ENCODE data around the gene RPS17. TPM values are rescaled to one million over a fixed set of nuclear protein-coding genes. Genes with fewer than 3 reads are reported as not detected.

The RPS17 gene
- total RNA-seq, 2 donors from 2014 or later, result 1,059 to 1,806 TPM

GRCh38 chr15:82533801-82534200, 6.5 kb downstream of the RPS17 start:
- no peak for DNase-seq (ENCODE audit: low spot score)
- Histone ChIP-seq H3K36me3 (peaks cover 50% of the 10 kb centered on the region), H3K4me3 (no peak overlapping the region), H3K9me3 (no peaks in the 10 kb centered on the region), H3K27ac (no peak overlapping the region), H3K4me1 (peaks cover 0 to 15% of the 10 kb centered on the region in 2 donors), H3K27me3 (no peaks in the 10 kb centered on the region)
- TF ChIP-seq CTCF (IDR thresholded peaks at IDR 0.05), result no peak

- peaks cover 42% of the 10 kb centered on the region for H3K36me3 ChIP-seq
- H3K27me3 ChIP-seq, result no peaks in the 10 kb centered on the region
- no peak overlapping the region for H3K4me3 ChIP-seq
- no peaks in the 10 kb centered on the region for H3K9me3 ChIP-seq
- no peak overlapping the region for H3K27ac ChIP-seq
- TF ChIP-seq CTCF (IDR thresholded peaks at IDR 0.05), result no peak
- peaks cover 0 to 8% of the 10 kb centered on the region in 2 donors for H3K4me1 ChIP-seq
- DNase-seq (ENCODE audit: low spot score), result no peak
Measured at GRCh38 chr15:82532991-82533481, 7.2 kb downstream of the RPS17 start.

GRCh38 chr15:82532383-82532990, 7.8 kb downstream of the RPS17 start:
- TF ChIP-seq CTCF (IDR thresholded peaks at IDR 0.05), result no peak
- Histone ChIP-seq H3K27me3 (no peaks in the 10 kb centered on the region), H3K4me3 (no peak overlapping the region), H3K36me3 (peaks cover 37% of the 10 kb centered on the region), H3K9me3 (no peaks in the 10 kb centered on the region), H3K4me1 (peaks cover 0 to 5% of the 10 kb centered on the region in 2 donors), H3K27ac (no peak overlapping the region)
- DNase-seq (ENCODE audit: low spot score), result no peak

- Histone ChIP-seq H3K27me3 (no peaks in the 10 kb centered on the region), H3K4me3 (no peak overlapping the region), H3K27ac (no peak overlapping the region), H3K4me1 (peaks cover 0 to 5% of the 10 kb centered on the region in 2 donors), H3K9me3 (no peaks in the 10 kb centered on the region), H3K36me3 (peaks cover 34% of the 10 kb centered on the region)
- no peak for DNase-seq (ENCODE audit: low spot score)
- TF ChIP-seq CTCF (IDR thresholded peaks at IDR 0.05), result no peak
Measured at GRCh38 chr15:82531496-82532382, 8.5 kb downstream of the RPS17 start.

GRCh38 chr15:82530606-82531379, 9.5 kb downstream of the RPS17 start:
- Histone ChIP-seq H3K27ac (no peak overlapping the region), H3K4me3 (peak overlapping the region in 1 of 2 donors; percentile 13), H3K36me3 (peaks cover 25% of the 10 kb centered on the region), H3K9me3 (no peaks in the 10 kb centered on the region), H3K27me3 (no peaks in the 10 kb centered on the region), H3K4me1 (peaks cover 0 to 5% of the 10 kb centered on the region in 2 donors)
- TF ChIP-seq CTCF (IDR thresholded peaks at IDR 0.05), result peak; percentile 81 to 89
- DNase-seq (ENCODE audit: low spot score), result peak; percentile 73

All from right atrium auricular region (tissue), 2 donors.